ENCODE data around the gene DBI. TPM values are rescaled to one million over a fixed set of nuclear protein-coding genes. Genes with fewer than 3 reads are reported as not detected.

Gene DBI
- total RNA-seq, 6 experiments from 2014 or later: 132 to 314 (median 191) TPM

GRCh38 chr2:119414894-119415293 is 48.1 kb downstream of the DBI start:
- H3K36me3 ChIP-seq: no peaks in the 10 kb centered on the region
- H3K4me1 ChIP-seq: peaks cover 0 to under 1% (median 0%) of the 10 kb centered on the region in 4 donors
- H3K9me3 ChIP-seq: no peaks in the 10 kb centered on the region
- no peaks in the 10 kb centered on the region for H3K27me3 ChIP-seq
- H3K4me3 ChIP-seq: no peak overlapping the region
- WGBS (ENCODE audit: insufficient coverage, low coverage, low lambda C conversion rate, missing lambda C conversion rate): 78% methylated on average over 3 of the region's 3 CpGs
- H3K27ac ChIP-seq: no peak overlapping the region
- DNase-seq (no peak), ATAC-seq (no peak)
- TF ChIP-seq POLR2A (IDR thresholded peaks at IDR 0.05): no peak
- TF ChIP-seq, protein P1, sequence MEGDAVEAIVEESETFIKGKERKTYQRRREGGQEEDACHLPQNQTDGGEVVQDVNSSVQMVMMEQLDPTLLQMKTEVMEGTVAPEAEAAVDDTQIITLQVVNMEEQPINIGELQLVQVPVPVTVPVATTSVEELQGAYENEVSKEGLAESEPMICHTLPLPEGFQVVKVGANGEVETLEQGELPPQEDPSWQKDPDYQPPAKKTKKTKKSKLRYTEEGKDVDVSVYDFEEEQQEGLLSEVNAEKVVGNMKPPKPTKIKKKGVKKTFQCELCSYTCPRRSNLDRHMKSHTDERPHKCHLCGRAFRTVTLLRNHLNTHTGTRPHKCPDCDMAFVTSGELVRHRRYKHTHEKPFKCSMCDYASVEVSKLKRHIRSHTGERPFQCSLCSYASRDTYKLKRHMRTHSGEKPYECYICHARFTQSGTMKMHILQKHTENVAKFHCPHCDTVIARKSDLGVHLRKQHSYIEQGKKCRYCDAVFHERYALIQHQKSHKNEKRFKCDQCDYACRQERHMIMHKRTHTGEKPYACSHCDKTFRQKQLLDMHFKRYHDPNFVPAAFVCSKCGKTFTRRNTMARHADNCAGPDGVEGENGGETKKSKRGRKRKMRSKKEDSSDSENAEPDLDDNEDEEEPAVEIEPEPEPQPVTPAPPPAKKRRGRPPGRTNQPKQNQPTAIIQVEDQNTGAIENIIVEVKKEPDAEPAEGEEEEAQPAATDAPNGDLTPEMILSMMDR (IDR thresholded peaks at IDR 0.05): no peak
- intact Hi-C loops (cut with DNase I): no loop called here

- ATAC-seq: no peak
- Histone ChIP-seq H3K4me1 (no peaks in the 10 kb centered on the region), H3K9me3 (no peaks in the 10 kb centered on the region), H3K36me3 (no peaks in the 10 kb centered on the region), H3K27ac (no peak overlapping the region), H3K4me3 (no peak overlapping the region), H3K27me3 (no peaks in the 10 kb centered on the region)
- TF ChIP-seq POLR2A (IDR thresholded peaks at IDR 0.05): no peak
- TF ChIP-seq, protein P1 (IDR thresholded peaks at IDR 0.05): no peak
- no peak for DNase-seq
- 83% methylated on average over 1 of the region's 1 CpG for WGBS (ENCODE audit: insufficient coverage, low coverage, low lambda C conversion rate, missing lambda C conversion rate)
- intact Hi-C loops (cut with DNase I): no loop called here
Observed at GRCh38 chr2:119415630-119416029, 48.9 kb downstream of the DBI start.

DNA sequence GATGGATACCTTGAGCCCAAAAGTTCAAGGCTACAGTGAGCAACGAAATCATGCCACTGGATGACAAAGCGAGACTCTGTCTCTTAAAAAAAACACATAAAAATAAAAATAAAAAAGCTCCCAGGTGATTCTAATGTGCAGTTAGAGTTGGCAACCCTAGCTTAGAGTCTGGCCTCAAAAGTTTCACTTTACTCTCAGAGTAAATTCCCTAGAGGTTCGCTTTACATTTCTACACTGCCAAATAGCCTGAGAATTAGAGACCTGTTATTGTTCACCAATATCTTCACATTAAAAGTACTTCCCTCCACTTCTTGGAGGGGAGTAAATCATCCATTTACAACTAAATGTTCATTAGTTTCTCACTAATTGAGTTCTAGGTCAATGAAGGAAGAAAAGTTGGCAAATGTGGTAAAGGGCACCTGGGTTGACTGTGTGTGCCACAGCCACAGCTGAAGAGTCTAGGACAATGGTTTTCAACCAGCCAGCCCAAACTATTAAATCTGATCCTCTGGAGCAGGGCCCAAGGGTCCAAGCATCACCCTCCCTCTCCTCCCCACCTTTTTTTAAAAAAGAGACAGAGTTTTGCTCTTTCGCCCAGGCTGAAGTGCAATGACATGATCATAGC is 49.6 kb downstream of the DBI start:
- no peaks in the 10 kb centered on the region for H3K4me1 ChIP-seq
- H3K9me3 ChIP-seq: no peaks in the 10 kb centered on the region
- no peak overlapping the region for H3K27ac ChIP-seq
- DNase-seq (no peak), ATAC-seq (no peak)
- TF ChIP-seq, protein P1 (IDR thresholded peaks at IDR 0.05): no peak
- no peak for TF ChIP-seq POLR2A (IDR thresholded peaks at IDR 0.05)
- H3K27me3 ChIP-seq: no peaks in the 10 kb centered on the region
- intact Hi-C loops (cut with DNase I): no loop called here
- 54% methylated on average over 3 of the region's 4 CpGs for WGBS (ENCODE audit: insufficient coverage, low coverage, low lambda C conversion rate, missing lambda C conversion rate)
- H3K36me3 ChIP-seq: no peaks in the 10 kb centered on the region
- no peak overlapping the region for H3K4me3 ChIP-seq

DNA sequence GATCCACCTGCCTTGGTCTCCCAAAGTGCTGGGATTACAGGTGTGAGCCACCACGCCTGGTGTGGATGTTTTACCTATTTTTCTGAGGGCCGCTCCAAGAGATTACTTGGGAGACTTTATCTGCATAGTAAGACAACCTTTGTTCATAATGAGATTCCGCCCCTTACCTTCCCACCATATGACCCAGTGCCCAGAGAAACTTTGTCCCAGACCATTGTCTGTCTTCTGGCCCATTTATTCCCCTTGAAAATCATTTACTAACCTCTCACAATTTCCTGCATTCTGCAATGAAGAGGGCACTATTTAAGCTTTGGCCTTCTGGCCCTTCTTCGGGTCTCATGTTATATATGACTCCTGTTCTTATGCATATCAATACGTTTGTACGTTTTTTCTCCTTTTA is 51.1 kb downstream of the DBI start:
- no peaks in the 10 kb centered on the region for H3K9me3 ChIP-seq
- intact Hi-C loops (cut with DNase I): no loop called here
- H3K27me3 ChIP-seq: no peaks in the 10 kb centered on the region
- WGBS (ENCODE audit: insufficient coverage, low coverage, low lambda C conversion rate, missing lambda C conversion rate): 85% methylated on average over 6 of the region's 6 CpGs
- ATAC-seq (no peak), DNase-seq (no peak)
- no peak overlapping the region for H3K4me3 ChIP-seq
- TF ChIP-seq, protein P1 (IDR thresholded peaks at IDR 0.05): no peak
- TF ChIP-seq POLR2A (IDR thresholded peaks at IDR 0.05): no peak
- H3K36me3 ChIP-seq: no peaks in the 10 kb centered on the region
- no peak overlapping the region for H3K27ac ChIP-seq
- no peaks in the 10 kb centered on the region for H3K4me1 ChIP-seq

Measured in right lobe of liver (tissue), 6 donors.